ENCODE results near the gene IFNA13.

DNA sequence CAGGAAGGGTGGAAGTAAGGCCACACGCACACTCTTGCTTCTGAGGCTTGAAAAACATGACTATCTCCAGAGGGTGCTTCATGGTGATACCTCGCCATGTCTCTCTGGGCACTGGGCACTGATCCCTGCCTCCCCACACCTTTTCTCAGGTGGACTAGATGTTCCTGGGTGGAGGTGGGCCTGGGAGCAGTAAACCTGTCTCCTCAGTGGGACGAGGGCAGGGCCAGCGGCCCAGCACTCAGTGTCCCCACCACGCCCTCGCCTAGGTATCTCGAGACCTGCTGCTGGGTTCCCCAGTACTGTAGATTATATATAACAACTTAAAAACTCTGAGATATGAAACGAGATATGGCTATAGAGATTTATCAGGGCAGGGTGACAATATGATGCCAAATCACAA lies 5.6 kb downstream of the IFNA13 start:
- no peak for TF ChIP-seq CTCF (conservative IDR thresholded peaks at IDR 0.05; ENCODE audit: low read length)
- no peak for TF ChIP-seq EZH2phosphoT487 (IDR thresholded peaks at IDR 0.05; ENCODE audit: borderline replicate concordance)
